Measurements from ENCODE around the gene TUT4.

The TUT4 gene

GRCh38 chr1:52399629-52400028 lies 153.3 kb downstream of the TUT4 start:
- DNase-seq, result no peak

- DNase-seq, result no peak
Observed at GRCh38 chr1:52393174-52393573, 159.7 kb downstream of the TUT4 start.

- DNase-seq, result no peak
Observed at GRCh38 chr1:52386458-52386857, 166.4 kb downstream of the TUT4 start.

GRCh38 chr1:52385376-52385775 lies 167.5 kb downstream of the TUT4 start:
- no peak for DNase-seq

Data from stimulated activated naive CD4-positive, alpha-beta T cell (primary cell).